NCI-H526 treated with DMSO at 0.1 percent for 48 hours (cell line): ENCODE data around the gene VPS13A.
A peak's percentile ranks its signal among the peaks of the same experiment; 100 is the strongest.
"Not testable (repeated sequence)": the region's sequence is repeated elsewhere in the genome, so short reads cannot be mapped to it uniquely, and the experiment has no call there.

Source experiments
- DNase-seq: peaks from one replicate; lab custom pipeline; 2025; lab: John Stamatoyannopoulos, UW

VPS13A gene

GRCh38 chr9:77424993-77425392, 247.7 kb downstream of the VPS13A start:
- no peak for DNase-seq

DNA sequence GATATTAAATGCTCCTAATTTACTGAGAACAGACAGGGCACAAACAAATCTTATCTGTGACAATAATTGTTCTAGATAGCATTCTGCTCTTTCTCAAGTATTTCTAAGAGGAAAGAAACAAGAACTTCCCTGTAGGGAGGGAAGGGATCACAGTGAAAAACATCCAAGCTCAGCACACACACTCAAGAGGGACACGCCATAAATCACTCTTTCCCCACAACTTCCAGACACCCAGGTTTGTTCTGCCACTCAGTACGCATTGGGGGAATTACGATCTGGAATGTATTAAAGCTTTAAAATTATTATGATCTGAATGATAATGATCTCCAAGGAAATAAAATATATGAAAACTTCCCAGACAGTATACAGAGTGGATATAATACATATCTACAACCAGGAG, 249.4 kb downstream of the VPS13A start:
- DNase-seq = no peak

- DNase-seq = no peak
Observed at GRCh38 chr9:77427256-77427927, 250.1 kb downstream of the VPS13A start.

- DNase-seq = no peak
Observed at GRCh38 chr9:77429928-77430327, 252.6 kb downstream of the VPS13A start.

DNA sequence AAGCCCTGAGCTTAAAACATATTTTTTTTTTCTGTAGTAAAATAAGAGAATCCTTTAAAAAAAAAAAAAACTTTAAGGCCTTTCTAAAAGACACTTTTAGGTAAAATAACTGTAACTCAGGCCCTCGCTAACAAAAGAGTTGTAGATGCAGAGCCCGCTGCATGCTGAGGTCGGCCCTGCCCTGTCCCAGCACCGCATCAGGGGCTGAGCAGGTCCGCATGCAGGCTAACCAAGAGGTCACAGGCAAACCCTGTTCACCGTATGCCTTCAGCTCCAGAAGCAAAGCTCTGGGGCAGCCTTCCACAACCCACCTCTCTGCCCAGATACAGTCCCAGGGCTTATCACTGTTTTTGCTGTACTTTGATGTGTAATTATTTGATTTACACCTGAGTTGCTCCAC, 254.7 kb downstream of the VPS13A start:
- no peak for DNase-seq

DNA sequence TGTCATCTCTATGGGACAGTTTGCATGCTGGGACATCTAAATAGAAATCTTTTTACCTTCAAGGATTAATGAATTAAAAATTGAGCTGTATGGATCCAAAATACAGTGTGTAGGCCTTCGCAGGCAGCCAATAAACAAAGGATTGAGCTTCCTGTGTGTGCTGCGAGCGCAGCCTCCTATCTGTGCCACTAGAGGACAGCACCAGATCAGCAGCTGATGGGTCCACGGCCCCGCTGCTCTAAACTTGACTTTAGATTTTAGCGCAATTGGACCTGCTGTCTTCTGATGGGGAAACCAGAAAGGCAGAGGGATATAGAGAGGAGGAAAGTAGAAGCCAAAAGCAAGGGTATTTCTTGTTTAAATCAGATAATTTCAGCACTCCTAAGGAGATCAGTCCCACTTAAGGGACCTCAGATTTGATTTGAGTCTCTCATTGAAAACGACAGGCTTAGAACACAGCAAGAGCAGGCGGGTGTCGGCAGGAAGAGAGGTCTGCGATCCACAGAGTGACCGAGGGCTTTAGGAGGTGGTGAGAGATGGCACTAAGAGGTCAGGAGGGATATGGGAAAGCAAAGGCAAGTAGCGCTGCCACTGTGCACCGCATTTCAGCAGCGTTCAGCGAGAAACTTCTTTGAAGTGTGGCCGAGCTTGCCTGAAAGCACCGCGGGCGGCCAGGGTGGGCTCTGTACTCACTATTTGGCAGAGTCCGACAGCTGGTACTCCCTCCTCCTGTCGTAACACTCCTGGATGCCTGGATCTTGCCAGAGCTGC, 256.5 kb downstream of the VPS13A start:
- DNase-seq = peak; percentile 12

DNA sequence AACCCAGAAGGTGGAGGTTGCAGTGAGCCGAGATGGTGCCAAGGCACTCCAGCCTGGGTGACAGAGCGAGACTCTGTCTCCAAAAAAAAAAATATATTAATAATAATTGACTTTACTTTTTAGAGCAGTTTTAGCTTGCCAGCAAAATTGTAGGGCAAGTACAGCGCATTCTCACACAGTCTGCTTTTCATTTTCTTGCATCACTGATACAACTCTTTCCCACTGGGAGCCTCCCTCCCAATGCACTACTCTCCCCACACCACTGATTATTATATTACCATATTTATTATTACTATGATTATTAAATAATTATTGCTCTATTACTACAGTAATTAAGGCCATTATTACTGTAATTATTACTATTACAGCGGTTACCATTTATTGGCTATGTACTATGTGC, 257.9 kb downstream of the VPS13A start:
- DNase-seq = no peak

DNA sequence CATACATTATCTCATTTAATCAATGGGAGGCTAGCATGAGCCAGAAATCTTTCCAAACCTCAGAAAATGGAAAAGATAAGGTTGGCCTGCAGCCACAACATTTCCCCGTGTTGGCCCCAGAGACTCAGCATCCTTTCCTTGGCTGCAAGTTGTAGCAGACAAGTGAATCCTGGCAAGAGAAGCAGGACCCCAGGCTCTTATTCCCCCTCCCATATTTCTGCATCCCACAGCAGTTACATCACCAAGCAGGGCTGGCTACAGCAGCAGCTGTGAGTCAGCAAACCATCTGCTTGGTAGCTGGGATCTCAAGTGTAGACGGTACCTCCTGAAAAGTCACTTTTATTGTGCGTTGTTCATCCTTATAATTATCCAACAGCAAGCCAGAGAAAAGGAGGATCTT, 258.4 kb downstream of the VPS13A start:
- no peak for DNase-seq

DNA sequence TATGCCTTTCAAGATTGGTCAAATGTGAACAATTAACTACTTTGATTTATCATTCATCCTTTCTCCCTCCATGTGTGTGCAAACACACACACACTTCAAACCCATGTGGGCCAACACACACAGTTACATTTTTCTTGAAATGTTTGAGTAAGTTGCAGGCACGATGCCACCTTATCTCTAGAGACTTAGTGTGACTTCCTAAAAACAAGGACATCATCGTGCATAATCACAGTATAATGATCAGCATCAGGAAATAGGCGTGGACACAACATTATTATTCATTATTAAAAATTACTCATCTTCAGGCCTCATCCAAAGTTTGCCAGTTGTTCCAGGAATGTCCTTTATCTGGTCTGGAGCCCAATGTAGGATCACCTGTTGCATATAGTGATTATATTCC, 261.3 kb downstream of the VPS13A start:
- no peak for DNase-seq

GRCh38 chr9:77440057-77440456, 262.7 kb downstream of the VPS13A start:
- no peak for DNase-seq

GRCh38 chr9:77441124-77441523, 263.8 kb downstream of the VPS13A start:
- not testable (repeated sequence) for DNase-seq

GRCh38 chr9:77442436-77442835, 265.1 kb downstream of the VPS13A start:
- DNase-seq = no peak

GRCh38 chr9:77447646-77448045, 270.3 kb downstream of the VPS13A start:
- DNase-seq = no peak

DNA sequence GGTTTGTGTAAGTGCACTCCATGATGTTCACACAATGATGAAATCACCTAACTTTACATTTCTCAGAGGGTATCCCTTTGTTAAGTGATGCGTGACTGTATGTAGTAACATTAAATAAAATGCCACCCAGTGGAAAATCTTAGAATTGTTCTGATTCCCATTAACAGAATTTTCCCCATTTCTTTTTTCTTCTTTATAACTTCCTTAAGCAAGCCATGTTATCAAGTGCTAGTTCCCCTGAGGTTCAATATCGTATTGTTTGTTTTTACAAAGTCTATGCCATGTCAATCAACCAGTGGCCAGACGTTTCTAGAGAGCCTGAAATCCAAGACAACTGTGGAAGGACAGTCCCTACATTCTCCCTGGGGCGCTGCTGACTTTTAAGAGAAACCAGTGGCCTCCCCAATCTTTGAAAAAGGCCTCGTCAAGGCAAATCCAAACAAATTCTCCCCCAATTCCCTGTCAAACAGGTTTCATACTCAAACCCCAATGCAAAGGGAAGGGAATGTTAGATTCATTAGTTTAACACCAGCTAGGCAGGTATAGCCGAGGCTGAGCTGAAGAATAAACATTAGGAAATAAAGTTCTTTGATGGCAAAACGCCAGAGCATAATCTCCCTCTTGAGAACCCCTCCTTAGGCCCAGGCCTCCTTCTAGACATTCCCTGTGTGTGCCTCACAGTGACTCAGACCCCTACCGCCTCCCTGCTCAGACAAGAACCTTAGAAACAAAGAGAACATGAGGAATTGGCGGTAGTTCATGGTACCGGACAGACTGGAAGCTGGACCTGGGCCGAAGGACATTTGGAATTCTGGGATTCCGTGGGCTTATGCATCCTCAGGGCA, 272.1 kb downstream of the VPS13A start:
- no peak for DNase-seq

GRCh38 chr9:77450085-77450475, 272.7 kb downstream of the VPS13A start:
- no peak for DNase-seq

DNA sequence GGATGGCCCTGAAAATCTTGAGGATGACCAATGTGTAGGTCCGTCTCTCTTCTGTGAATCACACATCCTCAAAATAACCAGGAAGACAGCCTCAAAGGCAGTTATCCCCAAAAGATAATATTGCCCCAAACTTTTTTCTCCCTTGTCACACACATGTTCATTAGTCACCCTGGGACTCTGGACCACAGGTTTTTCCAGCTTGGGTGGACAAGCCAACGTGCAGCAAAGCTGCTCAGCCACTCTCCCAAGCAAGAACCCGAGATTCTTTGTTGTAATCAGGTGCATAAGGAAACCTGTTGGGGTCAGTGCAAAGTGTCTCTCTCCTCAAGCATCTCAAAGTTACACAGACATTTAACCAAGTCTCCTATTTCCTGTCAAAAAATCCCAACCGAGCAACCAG, 274.2 kb downstream of the VPS13A start:
- DNase-seq = no peak

DNA sequence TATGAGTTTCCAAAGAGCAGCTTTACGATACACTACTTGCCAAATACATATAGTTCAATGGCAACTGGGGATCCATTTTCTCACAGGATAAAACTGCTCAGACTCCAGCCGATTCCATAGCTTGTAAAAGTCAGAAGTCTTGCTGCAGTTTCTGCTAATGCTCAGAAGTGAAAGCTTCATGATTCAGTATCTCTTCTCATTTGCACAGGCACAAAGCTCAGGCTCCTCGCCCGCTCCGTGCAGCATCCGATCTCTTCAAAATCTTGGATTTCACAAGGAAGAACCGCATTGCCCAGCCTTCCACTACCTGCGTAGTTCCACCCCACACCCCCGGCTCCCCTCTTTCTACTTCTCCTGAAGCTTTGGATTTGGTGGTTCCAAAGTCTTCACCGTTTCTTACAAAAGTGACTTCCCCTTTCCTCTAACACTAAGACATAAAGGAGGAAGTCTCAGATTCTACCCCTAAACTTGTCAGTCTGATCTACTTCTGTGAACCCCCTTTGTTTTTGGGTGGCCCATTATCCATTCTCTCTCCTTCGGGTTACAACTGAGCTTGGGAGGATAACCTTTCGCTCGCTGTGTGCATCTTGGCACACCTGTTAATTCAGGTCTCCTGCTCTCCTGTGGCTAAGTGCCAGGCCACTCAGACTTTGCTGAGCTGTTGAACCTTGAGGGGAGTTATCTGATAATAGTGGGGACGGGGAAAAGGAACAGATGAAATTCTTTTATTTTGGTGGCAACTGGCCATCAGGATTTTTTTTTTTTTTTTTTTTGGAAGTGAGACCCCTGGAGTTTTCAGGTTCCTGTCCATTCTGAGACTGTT, 276.7 kb downstream of the VPS13A start:
- no peak for DNase-seq

GRCh38 chr9:77454663-77455062, 277.3 kb downstream of the VPS13A start:
- DNase-seq = no peak

DNA sequence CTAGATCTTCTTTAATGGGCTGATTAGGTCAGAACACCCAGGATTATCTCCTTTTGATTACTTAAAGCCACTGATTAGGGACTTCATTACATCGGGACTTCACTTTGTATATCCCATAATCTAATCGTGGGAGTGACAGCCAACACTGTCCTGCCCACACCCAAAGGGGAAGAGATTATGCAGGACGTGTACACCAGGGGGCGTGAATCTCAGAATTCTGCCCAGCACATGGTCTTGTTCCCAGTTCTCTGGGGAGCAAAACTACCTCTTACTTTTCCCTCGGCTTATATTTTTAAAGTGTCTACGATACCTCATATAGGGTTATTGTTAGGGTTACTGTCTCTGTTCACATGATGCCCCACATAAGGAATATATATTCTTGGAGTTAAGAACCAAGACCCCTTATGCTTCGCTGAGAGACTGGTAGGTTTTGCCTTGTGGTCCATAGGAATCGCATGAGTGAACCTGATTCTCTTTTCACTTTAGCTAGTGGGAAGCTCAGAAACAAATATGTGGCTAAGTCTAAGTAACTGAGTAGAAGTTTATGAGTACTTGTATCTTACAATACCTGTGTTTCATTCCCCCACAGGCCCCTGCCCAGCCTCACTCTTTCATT, 278.1 kb downstream of the VPS13A start:
- DNase-seq = no peak

- DNase-seq = peak; percentile 27
Observed at GRCh38 chr9:77456829-77457437, 279.6 kb downstream of the VPS13A start.
